Stimulated activated CD4-positive, alpha-beta T cell treated with anti-CD3 and anti-CD28 coated beads, Interleukin-1b, Interleukin-23, amount 100 ng/mL, for 1 hour (primary cell): ENCODE measurements around the gene LIPA.
"Not testable (repeated sequence)": the region's sequence is repeated elsewhere in the genome, so short reads cannot be mapped to it uniquely, and the experiment has no call there.

ENCODE experiments used
- DNase-seq, 2 donors: peaks; one replicate each; pipeline ENCODE4 v3.0.0-alpha.2; 2020; ENCODE audit warnings: low read depth in 2 of 2

Gene LIPA

GRCh38 chr10:89251409-89252224, at the start of gene LIPA:
LIPA (minus strand) TSS chr10:89251775; CDS start chr10:89247648, 4,127 bp downstream.
- DNase-seq = peak; percentile 76 to 95

DNA sequence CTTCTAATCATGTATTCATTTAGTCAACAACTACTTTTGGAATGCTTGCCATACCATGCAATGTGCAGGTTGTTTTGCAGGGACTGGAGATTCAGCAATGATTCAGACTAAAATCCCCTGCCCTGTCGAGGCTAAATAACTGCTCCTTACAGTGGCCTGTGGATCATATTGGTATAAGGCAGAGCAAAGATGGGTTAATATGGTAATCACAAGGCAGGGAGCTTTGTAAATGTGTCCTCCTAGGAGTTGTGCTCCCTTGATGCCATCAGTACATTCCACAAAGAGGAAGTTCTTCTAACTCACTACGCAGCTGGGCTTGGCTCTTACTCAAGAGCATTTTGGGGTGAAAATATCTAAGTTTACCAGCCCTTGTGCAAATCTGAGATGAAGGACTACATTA, 49.7 kb upstream of the LIPA start:
- DNase-seq = no peak

DNA sequence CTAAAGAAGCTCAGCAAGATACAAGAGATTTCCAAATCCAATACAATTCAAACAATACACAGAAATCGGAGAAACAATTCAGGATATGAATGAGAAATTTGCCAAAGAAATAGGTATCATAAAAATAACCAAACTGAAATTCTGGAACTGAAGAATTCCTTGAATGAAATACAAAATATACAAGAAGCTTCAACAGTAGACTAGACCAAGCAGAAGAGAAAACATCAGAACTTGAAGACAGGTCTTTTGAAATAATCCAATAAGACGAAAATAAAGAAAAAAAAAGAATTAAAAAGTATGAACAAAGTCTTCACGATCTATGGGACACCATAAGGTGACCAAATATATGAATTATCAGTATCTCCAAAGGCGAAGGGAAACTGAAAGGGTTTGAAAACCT, 47.5 kb upstream of the LIPA start:
- DNase-seq = no peak

GRCh38 chr10:89297791-89298190, 46.2 kb upstream of the LIPA start:
- no peak for DNase-seq

GRCh38 chr10:89297356-89297755, 45.8 kb upstream of the LIPA start:
- no peak for DNase-seq

DNA sequence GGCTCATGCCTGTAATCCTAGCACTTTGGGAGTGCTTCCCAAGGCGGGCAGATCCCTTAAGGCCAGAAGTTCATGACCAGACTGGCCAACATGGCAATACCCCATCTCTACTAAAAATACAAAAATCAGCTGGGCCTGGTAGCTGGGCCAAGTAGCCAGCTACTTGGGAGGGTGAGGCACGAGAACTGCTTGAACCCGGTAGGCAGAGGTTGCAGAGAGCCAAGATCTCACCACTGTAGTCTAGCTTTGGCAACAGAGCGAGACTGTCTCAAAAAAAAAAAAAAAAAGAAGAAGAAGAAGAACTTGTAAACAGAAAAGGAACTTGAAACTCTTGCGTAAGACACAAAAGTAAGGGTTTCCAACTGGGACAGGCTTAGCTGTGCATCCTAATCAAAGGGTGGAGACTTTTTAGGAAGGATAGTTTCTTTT, 44.7 kb upstream of the LIPA start:
- no peak for DNase-seq

DNA sequence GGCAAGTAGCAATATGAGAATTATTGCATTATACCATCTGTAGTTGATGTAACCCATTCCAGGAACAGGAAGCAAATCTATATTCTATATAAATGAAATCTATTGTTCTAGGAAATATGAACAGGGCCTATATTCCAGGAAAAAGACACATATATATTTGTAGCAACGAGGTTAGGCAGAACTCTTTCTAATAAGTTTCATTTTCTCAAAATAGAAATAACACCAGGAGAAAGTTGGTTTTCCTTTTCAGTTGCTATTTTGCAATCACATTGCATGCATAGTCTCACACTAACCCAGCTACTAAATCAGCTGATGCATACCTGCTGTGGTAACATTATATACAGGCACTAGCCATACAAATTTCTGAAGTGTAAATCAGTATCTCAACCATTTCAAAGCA, 44.0 kb upstream of the LIPA start:
- no peak for DNase-seq

- DNase-seq = no peak
Observed at GRCh38 chr10:89294721-89295239, 43.2 kb upstream of the LIPA start.

- not testable (repeated sequence) for DNase-seq
Observed at GRCh38 chr10:89285303-89285702, 33.7 kb upstream of the LIPA start.

DNA sequence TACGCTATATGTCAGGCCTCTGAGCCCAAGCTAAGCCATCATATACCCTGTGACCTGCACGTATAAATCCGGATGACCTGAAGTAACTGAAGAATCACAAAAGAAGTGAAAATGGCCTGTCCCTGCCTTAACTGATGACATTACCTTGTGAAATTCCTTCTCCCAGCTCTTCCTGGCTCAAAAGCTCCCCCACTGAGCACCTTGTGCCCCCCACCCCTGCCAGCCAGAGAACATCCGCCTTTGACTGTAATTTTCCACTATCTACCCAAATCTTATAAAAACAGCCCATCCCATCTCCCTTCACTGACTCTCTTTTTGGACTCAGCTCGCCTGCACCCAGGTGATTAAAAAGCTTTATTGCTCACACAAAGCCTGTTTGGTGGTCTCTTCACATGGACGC, 33.1 kb upstream of the LIPA start:
- DNase-seq = not testable (repeated sequence)

DNA sequence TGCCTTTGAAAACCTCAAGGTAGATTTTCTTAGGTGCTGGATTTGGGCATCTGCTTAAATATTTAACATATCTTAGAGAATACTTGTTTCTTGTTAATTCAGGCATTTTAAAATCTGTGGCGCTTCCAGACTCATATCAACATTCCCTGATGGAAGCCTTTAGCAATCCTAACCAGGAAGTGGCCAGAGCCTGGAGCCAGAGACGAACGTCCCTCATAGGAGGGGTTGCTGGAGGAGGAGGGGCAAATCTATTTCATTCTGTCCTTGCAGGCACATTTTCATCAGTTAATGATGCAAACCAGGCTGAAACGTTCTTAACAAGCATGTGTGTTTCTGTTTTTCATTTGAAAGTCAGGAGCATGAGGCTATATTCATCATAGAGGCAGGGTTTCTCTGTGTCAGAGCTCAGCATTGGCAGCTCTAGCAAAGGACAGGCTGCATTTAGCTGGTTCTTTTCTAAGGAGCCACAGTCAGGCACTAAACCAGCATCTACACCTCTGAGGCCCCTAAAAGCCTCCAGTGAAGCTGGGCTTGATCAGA, 32.4 kb upstream of the LIPA start:
- DNase-seq = no peak

DNA sequence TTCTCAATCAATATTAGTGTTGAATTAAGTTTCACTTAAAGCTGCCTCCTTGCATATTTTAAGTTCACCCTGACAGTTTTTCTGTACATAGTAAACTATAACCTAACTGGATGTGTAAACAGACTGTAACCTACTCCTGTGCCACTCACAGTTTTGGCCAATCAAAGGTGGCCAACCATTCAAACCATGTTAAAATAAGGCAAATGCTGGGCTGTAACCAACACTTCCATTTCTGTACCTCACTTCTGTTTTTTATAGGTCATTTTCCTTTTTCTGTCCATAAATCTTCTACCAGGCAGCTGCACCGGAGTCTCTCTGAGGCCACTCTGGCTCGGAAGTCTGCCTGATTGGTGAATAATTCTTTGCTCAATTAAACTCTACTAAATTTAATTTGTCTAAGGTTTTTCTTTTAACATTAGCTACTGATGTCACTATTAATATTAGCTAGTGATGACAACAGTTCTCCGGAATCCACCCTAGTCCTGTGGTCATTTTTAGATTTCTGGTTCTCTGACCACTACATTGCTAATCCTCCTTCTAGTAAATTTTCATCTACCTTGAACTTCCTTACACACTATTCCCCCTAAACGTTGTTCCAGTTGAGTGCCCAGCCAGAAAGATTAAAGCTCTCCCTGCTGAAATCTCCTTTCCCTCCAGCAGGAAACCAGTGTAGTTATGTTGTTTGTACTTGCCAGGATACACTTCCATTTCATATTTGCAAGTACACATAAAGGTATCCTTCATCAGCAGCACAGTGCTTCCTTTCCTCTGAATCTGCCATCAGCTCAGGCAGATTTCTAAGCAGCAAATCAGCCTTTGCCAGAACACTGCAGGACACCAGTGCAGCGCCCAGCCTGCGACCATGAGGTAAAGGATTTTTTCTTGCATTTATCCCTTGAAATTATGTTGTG, 31.7 kb upstream of the LIPA start:
- no peak for DNase-seq

DNA sequence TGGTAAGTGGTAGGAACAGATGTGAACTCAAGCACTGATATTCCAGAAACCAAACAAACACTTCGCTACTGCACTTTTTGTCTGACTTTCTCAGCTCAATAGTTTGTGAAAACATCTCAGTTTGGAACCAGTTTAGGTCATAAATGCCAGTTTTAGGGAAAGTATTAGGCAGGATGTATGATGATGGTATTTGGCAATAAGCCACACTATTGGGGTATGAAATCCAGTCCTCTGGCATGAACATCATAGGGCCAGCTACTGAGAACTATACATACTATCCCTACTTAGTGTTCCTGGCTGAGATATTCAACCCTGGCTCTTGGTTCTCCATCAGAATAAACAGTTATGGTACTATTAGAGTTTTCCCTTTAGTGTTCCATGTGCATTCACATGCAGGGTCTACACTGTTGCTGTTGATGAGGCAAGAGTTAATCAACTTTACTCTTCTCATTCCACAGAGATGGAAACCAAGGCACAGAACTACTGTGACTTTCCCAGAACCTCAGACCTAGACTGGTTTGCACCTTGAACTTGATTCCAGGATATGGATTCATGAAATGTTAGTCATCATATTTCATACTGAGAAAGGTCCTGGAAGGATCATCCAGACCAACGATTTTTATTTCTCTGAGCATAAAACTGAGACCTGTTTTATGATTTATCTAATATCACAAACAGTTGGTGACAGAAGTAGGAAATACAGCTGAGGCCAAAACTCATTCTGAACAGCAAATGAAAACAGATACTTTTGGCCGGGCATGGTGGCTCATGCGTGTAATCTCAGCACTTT, 30.2 kb upstream of the LIPA start:
- no peak for DNase-seq

GRCh38 chr10:89280508-89280907, 28.9 kb upstream of the LIPA start:
- no peak for DNase-seq

GRCh38 chr10:89279421-89279869, 27.9 kb upstream of the LIPA start:
- no peak for DNase-seq

DNA sequence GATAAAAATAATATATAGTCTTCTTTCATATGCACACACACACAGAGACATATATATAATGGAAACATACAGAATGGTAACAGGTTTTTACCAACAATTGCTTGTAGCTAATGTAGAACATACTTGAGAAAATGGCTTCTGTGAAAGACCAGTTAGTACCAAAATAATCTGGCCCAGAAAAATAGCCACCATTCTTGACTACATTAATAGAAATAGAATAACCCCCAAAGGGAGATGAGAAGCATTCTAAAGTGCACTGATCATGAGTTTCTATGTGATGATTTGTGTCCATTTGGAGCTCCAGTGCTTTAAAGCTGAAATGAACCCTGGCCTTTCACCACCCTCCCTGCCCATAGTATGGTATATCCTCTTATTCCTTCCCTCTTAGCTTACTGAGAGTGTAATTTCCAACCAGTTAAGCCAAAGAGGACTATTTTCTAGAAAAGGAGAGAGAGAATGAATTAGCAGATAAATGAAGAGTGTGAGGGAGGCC, 27.4 kb upstream of the LIPA start:
- DNase-seq = no peak

DNA sequence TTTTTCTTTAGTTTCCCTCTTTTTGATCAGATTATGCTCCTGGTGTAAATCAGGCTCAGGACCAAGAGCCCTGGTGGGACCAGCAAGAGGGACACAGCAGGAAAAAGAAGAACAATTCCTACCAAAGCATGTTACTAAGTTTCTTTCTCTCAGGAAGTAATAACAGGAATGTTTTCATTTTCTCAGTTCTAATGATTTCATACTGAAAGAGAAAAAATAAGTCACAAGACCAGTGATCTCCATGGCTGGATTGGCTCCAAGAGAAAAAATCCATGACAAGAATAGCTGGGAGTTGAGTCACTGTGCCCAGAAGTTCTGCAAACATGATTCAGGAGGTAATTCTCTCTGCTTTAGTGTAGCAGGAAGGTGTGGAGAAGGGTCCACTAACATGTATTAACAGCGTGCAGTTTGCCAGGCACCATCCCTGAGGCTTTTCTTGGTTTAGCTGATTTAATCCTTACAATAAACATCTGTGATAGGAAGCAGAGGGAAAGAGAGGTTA, 26.5 kb upstream of the LIPA start:
- DNase-seq = no peak

GRCh38 chr10:89275383-89275782, 23.8 kb upstream of the LIPA start:
- no peak for DNase-seq

DNA sequence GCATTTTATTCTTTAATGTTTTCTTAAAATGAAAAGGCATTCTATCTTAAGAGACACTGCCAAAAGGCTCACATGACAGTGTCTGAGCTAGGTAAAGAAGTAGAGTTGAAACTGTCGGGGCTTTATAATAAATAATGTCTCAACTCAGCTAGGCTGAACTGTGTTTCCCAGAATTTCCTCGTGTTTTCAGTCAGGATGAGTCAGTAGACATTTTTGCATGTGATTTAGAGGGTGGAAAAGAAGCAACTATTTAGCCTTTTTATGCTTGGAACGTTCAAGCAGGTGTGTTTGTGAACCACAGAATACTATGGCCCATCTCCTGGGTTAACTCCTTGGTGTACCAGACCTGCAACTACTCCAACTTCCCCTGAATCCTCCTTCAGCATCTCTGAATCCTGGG, 23.4 kb upstream of the LIPA start:
- DNase-seq = no peak

- no peak for DNase-seq
Observed at GRCh38 chr10:89273680-89274079, 22.1 kb upstream of the LIPA start.

DNA sequence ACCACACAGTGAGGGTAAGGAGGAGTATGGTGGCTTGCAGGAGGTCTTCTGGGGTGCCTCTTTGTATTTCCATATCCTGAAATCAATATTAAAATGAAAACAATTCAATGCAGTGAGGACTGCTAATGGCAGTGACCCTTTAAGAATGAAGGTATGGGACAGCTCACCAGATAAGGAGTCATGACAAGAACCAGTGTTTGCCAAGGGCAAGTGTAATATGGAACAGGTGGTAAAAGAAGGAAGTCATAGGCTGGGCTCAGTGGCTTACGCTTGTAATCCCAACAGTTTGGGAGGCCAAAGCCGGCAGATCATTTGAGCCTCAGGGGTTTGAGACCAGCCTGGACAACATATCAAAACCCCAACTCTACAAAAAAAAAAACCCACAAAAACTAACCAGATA, 20.0 kb upstream of the LIPA start:
- no peak for DNase-seq
